Body of pancreas (tissue), 4 donors: ENCODE results near the gene NPAS2. TPM values are rescaled to one million over a fixed set of nuclear protein-coding genes. Genes with fewer than 3 reads are reported as not detected.
A peak's percentile ranks its signal among the peaks of the same experiment; 100 is the strongest.

Experiments
- ATAC-seq: fragments of 150-250 bp; one replicate; pipeline ENCODE4 v1.9.1; 2016
- DNase-seq, 4 donors: peaks; one replicate each; pipeline ENCODE4 v3.0.0-alpha.2; 2019
- H3K27ac ChIP-seq, 4 donors: fragments of 200-600 bp; sonication (generic); 1 replicate in 3 of 4; 2 replicates in 1 of 4; pipeline versions ENCODE4 v1.5.1 to v1.6.1; 2016 to 2019; ENCODE audit warnings: mild to moderate bottlenecking in 1 of 4, mixed read lengths in 1 of 4, moderate library complexity in 1 of 4
- H3K27me3 ChIP-seq, 2 donors: fragments of 200-600 bp; sonication (generic); one replicate each; pipeline ENCODE4 v1.6.0; 2016; ENCODE audit warnings: mild to moderate bottlenecking in 1 of 2
- H3K36me3 ChIP-seq, 2 donors: fragments of 200-600 bp; sonication (generic); replicated peaks in 1 of 2; 2 replicates each; pipeline ENCODE4 v1.5.1; 2016; ENCODE audit warnings: low read depth in 2 of 2; ENCODE audit not compliant: insufficient read depth in 1 of 2
- H3K4me1 ChIP-seq: fragments of 200-600 bp; sonication (generic); one replicate; pipeline ENCODE4 v1.6.0; 2016
- H3K4me3 ChIP-seq, 2 donors: fragments of 200-600 bp; sonication (generic); 1 replicate in 1 of 2; 2 replicates in 1 of 2; pipeline ENCODE4 v1.5.1; 2016 to 2019
- H3K9me3 ChIP-seq, 3 donors: fragments of 200-600 bp; sonication (generic); 1 replicate in 2 of 3; 2 replicates in 1 of 3; pipeline ENCODE4 v1.5.1; 2016
- POLR2A ChIP-seq, 3 donors: fragments of 450-650 bp; IDR thresholded peaks; one replicate each; pipeline ENCODE4 v1.6.1; 2016; ENCODE audit warnings: antibody characterized with exemption in 3 of 3, mild to moderate bottlenecking in 2 of 3
- WGBS, 2 donors: methylation state at CpG; one replicate each; pipeline ENCODE4 v1.1.5; 2017; 5-methylcytosine and 5-hydroxymethylcytosine counted together
- intact Hi-C: fragments of 100-400 bp; cut with DNase I; formaldehyde crosslinking; loops from one replicate; pipeline ENCODE4 v1.15.1; 2023
- total RNA-seq, 2 donors: library from RNA; depleted of rRNA; stranded (reverse); fragments of >200 nt; gene quantifications; one replicate each; pipeline ENCODE4 v1.1.0, GENCODE V29; 2016
- TF ChIP-seq, protein P1 (sequence below), 7 experiments: fragments of 450-650 bp in 4 of 7; fragments of 200-600 bp in 3 of 7; sonication (generic) in 3 of 7; IDR thresholded peaks; one replicate each; pipeline ENCODE4 v1.5.1; 2016 to 2019; ENCODE audit warnings: antibody characterized with exemption in 7 of 7

The NPAS2 gene
- total RNA-seq, 2 donors from 2014 or later: 32.7 to 51.7 TPM

DNA sequence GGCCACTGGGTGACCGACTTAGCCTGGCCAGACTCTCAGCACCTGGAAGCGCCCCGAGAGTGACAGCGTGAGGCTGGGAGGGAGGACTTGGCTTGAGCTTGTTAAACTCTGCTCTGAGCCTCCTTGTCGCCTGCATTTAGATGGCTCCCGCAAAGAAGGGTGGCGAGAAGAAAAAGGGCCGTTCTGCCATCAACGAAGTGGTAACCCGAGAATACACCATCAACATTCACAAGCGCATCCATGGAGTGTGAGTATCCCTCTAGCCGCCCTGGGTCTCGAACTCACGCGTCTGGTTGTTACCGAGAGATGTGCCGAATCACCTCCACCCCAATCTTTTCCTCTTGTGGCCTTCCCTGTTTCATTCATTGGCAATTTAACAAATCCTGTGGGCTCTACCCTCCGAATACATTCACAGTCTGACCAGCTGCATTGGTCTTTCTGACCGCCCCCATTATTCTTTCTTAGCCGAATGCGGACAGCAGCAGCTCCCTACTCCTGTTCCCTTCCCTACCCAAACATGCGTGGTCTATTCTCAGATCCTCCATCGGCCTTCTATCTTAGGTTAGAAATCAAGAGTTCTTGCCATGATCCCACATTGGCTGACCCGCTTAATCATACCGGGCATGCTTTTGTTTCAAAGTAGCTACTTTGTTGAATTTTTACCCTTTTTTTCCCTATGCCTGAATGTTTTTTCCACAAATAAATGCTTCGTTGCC, 182.8 kb downstream of the NPAS2 start:
- intact Hi-C loops: no loop called here
- peak overlapping the region; percentile 93 to 96 for H3K4me3 ChIP-seq
- DNase-seq (no peak), ATAC-seq (no peak)
- TF ChIP-seq, protein P1, sequence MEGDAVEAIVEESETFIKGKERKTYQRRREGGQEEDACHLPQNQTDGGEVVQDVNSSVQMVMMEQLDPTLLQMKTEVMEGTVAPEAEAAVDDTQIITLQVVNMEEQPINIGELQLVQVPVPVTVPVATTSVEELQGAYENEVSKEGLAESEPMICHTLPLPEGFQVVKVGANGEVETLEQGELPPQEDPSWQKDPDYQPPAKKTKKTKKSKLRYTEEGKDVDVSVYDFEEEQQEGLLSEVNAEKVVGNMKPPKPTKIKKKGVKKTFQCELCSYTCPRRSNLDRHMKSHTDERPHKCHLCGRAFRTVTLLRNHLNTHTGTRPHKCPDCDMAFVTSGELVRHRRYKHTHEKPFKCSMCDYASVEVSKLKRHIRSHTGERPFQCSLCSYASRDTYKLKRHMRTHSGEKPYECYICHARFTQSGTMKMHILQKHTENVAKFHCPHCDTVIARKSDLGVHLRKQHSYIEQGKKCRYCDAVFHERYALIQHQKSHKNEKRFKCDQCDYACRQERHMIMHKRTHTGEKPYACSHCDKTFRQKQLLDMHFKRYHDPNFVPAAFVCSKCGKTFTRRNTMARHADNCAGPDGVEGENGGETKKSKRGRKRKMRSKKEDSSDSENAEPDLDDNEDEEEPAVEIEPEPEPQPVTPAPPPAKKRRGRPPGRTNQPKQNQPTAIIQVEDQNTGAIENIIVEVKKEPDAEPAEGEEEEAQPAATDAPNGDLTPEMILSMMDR (IDR thresholded peaks at IDR 0.05): no peak
- no peak for TF ChIP-seq POLR2A (IDR thresholded peaks at IDR 0.05)
- H3K36me3 ChIP-seq: peaks cover 15 to 25% of the 10 kb centered on the region in 2 donors
- H3K27me3 ChIP-seq: no peaks in the 10 kb centered on the region
- peaks cover 37% of the 10 kb centered on the region for H3K4me1 ChIP-seq
- H3K27ac ChIP-seq: peak overlapping the region; percentile 70 to 92 (median 88)
- WGBS, 2 donors: 0 to 1% methylated on average over 20 to 26 of the region's 26 CpGs
- no peaks in the 10 kb centered on the region for H3K9me3 ChIP-seq

DNA sequence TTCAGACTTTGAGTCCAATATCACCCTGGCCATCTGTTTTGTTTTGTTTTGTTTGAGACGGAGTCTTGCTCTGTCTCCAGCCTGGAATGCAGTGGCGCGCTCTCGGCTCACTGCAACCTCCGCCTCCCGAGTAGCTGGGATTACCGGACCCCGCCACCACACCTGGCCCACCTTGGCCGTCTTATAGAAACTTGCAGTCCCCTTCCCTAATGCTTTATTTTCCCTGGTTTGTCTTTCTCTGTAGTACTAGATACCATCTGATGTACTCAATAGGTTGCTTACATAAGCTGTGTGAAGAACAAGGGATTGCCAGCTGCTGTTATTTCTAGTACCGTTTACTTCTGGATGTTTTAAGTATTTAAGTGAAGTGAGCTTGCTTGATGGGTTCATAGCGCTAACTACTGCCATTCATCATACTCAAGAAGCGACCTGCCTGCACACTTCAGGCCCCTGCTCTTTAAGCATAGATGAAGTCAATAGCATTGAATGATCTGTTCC, 183.4 kb downstream of the NPAS2 start:
- Histone ChIP-seq H3K4me3 (peak overlapping the region; percentile 93 to 96), H3K27me3 (no peaks in the 10 kb centered on the region), H3K9me3 (no peaks in the 10 kb centered on the region), H3K36me3 (peaks cover 15 to 25% of the 10 kb centered on the region in 2 donors), H3K27ac (peak overlapping the region; percentile 70 to 92 (median 88)), H3K4me1 (peaks cover 37% of the 10 kb centered on the region)
- intact Hi-C loops: no loop called here
- TF ChIP-seq, protein P1 (IDR thresholded peaks at IDR 0.05): no peak
- TF ChIP-seq POLR2A (IDR thresholded peaks at IDR 0.05): no peak
- 16 to 22% methylated on average over 12 of the region's 12 CpGs for whole genome bisulfite sequencing, 2 donors
- ATAC-seq: no peak
- no peak for DNase-seq

DNA sequence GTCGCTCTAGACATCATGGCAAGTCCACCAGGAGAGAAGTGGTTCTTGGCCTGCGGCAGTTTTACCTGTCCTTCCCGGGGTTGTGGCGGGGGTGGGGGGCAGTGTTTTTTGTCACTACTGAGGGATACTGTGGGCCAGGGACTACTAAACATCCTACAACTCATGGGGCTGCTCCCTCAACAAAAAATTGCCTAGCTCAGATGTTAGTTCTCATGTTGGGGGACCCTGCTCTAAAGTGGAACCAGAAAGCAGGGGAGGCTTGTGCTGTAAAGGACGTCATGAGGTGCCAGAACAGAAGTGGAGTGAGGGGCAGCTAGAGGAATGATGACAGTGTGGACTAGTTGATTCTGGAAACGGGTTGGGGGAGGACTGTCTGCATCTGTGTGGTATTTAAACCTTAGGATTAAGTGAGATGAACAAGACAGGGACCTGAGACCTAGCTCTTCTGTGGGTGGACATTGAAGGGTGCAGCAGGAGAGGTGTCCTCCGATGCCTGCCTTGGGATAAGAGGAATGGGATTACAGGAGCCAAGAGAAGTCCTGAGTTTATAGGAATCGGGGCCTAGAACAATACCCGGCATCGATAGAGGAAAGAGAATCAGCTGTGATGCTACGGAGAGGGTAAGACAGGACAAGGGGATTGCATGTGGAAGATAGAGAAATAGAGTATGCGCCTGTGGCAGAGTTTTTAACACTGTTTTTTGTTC, 184.8 kb downstream of the NPAS2 start:
- DNase-seq (peak in 1 of 4 donors; percentile 4), ATAC-seq (no peak)
- TF ChIP-seq, protein P1 (IDR thresholded peaks at IDR 0.05): no peak
- TF ChIP-seq POLR2A (IDR thresholded peaks at IDR 0.05): no peak
- Histone ChIP-seq H3K4me1 (peaks cover 37% of the 10 kb centered on the region), H3K36me3 (peaks cover 15 to 28% of the 10 kb centered on the region in 2 donors), H3K4me3 (no peak overlapping the region), H3K27me3 (no peaks in the 10 kb centered on the region), H3K9me3 (no peaks in the 10 kb centered on the region), H3K27ac (peak overlapping the region in 1 of 4 donors; percentile 89)
- intact Hi-C loops: no loop called here
- 88 to 89% methylated on average over 11 to 12 of the region's 12 CpGs for WGBS, 2 donors

DNA sequence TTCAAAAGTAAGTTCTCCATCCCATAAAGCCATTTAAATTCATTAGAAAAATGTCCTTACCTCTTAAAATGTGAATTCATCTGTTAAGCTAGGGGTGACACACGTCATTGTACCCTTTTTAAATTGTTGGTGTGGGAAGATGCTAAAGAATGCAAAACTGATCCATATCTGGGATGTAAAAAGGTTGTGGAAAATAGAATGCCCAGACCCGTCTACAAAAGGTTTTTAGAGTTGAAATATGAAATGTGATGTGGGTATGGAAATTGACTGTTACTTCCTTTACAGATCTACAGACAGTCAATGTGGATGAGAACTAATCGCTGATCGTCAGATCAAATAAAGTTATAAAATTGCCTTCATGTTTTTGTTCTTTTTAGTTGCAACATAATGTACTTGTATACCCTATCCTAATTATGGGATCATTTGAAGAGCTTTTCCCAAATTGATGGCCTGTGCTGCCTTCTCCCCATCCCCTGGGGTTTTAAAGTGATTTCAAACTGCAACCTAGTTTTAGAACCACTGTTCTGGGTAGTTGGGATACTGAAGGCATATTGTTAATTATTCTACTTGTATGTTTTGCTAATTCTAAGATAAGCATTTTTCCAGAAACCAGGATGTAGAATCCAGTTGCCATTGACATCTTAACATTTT, 186.3 kb downstream of the NPAS2 start:
- Histone ChIP-seq H3K27me3 (no peaks in the 10 kb centered on the region), H3K27ac (no peak overlapping the region), H3K9me3 (no peaks in the 10 kb centered on the region), H3K4me3 (no peak overlapping the region), H3K4me1 (peaks cover 37% of the 10 kb centered on the region), H3K36me3 (peaks cover 18 to 30% of the 10 kb centered on the region in 2 donors)
- intact Hi-C loops: no loop called here
- ATAC-seq (no peak), DNase-seq (no peak)
- TF ChIP-seq, protein P1 (IDR thresholded peaks at IDR 0.05): no peak
- no peak for TF ChIP-seq POLR2A (IDR thresholded peaks at IDR 0.05)
- 68 to 82% methylated on average over 4 of the region's 4 CpGs for WGBS, 2 donors
